Endothelial cell (in vitro differentiated cells): Measurements from ENCODE around the gene ADAMTSL2. TPM values are rescaled to one million over a fixed set of nuclear protein-coding genes. Genes with fewer than 3 reads are reported as not detected.

Experiments used
- DNase-seq: peaks from one replicate; pipeline ENCODE4 v3.0.0; 2021; ENCODE audit warnings: low spot score
- H3K27ac Mint-ChIP-seq: one replicate; pipeline ENCODE4 v1.8.0; 2021; ENCODE audit warnings: mixed read lengths, inconsistent platforms; ENCODE audit not compliant: unreplicated experiment
- H3K27me3 Mint-ChIP-seq: one replicate; pipeline ENCODE4 v1.8.0; 2021; ENCODE audit warnings: mild to moderate bottlenecking, moderate library complexity, mixed read lengths, inconsistent platforms; ENCODE audit not compliant: unreplicated experiment
- H3K36me3 Mint-ChIP-seq: one replicate; pipeline ENCODE4 v1.8.0; 2021; ENCODE audit warnings: mild to moderate bottlenecking, low read depth, mixed read lengths, inconsistent platforms; ENCODE audit not compliant: unreplicated experiment
- H3K4me1 Mint-ChIP-seq: one replicate; pipeline ENCODE4 v1.8.0; 2021; ENCODE audit warnings: mild to moderate bottlenecking, mixed read lengths, inconsistent platforms; ENCODE audit not compliant: unreplicated experiment
- H3K4me3 Mint-ChIP-seq: one replicate; pipeline ENCODE4 v1.8.0; 2021; ENCODE audit warnings: mild to moderate bottlenecking, mixed read lengths, inconsistent platforms; ENCODE audit not compliant: unreplicated experiment
- H3K9me3 Mint-ChIP-seq: one replicate; pipeline ENCODE4 v1.8.0; 2021; ENCODE audit warnings: mixed read lengths, inconsistent platforms; ENCODE audit not compliant: unreplicated experiment
- CTCF ChIP-seq: fragments of 200-600 bp; sonication (generic); IDR thresholded peaks from one replicate; pipeline ENCODE4 v1.5.0; 2021; ENCODE audit warnings: antibody characterized with exemption; ENCODE audit not compliant: unreplicated experiment
- total RNA-seq: library from RNA; stranded (reverse); fragmentation: NEBNext Ultra II Directional; extraction: Animal tissue kit (Norgen Biotek cat#: 25700); gene quantifications from one replicate; pipeline ENCODE4 v1.2.1, GENCODE V29; 2021; ENCODE audit not compliant: unreplicated experiment

Gene ADAMTSL2
- total RNA-seq, 1 donor from 2014 or later, result 5.9 TPM

GRCh38 chr9:133615186-133615585, 80.7 kb downstream of the ADAMTSL2 start:
- H3K27ac Mint-ChIP-seq, result no peak overlapping the region
- no peak for DNase-seq
- no peaks in the 10 kb centered on the region for H3K9me3 Mint-ChIP-seq
- H3K36me3 Mint-ChIP-seq, result no peaks in the 10 kb centered on the region
- H3K4me3 Mint-ChIP-seq, result no peak overlapping the region
- H3K27me3 Mint-ChIP-seq, result peaks cover 11% of the 10 kb centered on the region
- no peaks in the 10 kb centered on the region for H3K4me1 Mint-ChIP-seq
- no peak for TF ChIP-seq CTCF

GRCh38 chr9:133615606-133616188, 81.2 kb downstream of the ADAMTSL2 start:
- Mint-ChIP-seq H3K27me3 (peaks cover 8% of the 10 kb centered on the region), H3K36me3 (no peaks in the 10 kb centered on the region)
- no peak for TF ChIP-seq CTCF

GRCh38 chr9:133616643-133617405, 82.3 kb downstream of the ADAMTSL2 start:
- H3K4me1 Mint-ChIP-seq, result no peaks in the 10 kb centered on the region
- no peak overlapping the region for H3K4me3 Mint-ChIP-seq
- H3K27me3 Mint-ChIP-seq, result peaks cover 4% of the 10 kb centered on the region
- no peaks in the 10 kb centered on the region for H3K9me3 Mint-ChIP-seq
- no peaks in the 10 kb centered on the region for H3K36me3 Mint-ChIP-seq
- no peak overlapping the region for H3K27ac Mint-ChIP-seq
- DNase-seq, result no peak
- TF ChIP-seq CTCF, result no peak

More at GRCh38 chr9:133615606-133616188, 81.2 kb downstream of the ADAMTSL2 start:
- Mint-ChIP-seq H3K4me1 (no peaks in the 10 kb centered on the region), H3K27ac (no peak overlapping the region), H3K4me3 (no peak overlapping the region), H3K9me3 (no peaks in the 10 kb centered on the region)
- DNase-seq, result no peak

GRCh38 chr9:133618726-133619125, 84.2 kb downstream of the ADAMTSL2 start:
- TF ChIP-seq CTCF, result no peak
- DNase-seq, result no peak
- Mint-ChIP-seq H3K9me3 (no peaks in the 10 kb centered on the region), H3K4me1 (no peaks in the 10 kb centered on the region), H3K4me3 (no peak overlapping the region), H3K36me3 (no peaks in the 10 kb centered on the region), H3K27me3 (peaks cover 4% of the 10 kb centered on the region), H3K27ac (no peak overlapping the region)

- Mint-ChIP-seq H3K27ac (no peak overlapping the region), H3K36me3 (peaks cover 2% of the 10 kb centered on the region), H3K4me1 (no peaks in the 10 kb centered on the region), H3K27me3 (peaks cover 4% of the 10 kb centered on the region), H3K4me3 (no peak overlapping the region), H3K9me3 (no peaks in the 10 kb centered on the region)
- no peak for DNase-seq
- no peak for TF ChIP-seq CTCF
These were observed 85.3 kb downstream of the ADAMTSL2 start for GRCh38 chr9:133619791-133620190.
